Endothelial cell of umbilical vein (primary cell): ENCODE results near the gene EMD.

ENCODE experiments used
- EZH2 ChIP-seq: IDR thresholded peaks from 2 replicates; pipeline ENCODE4 v1.6.1; 2012; ENCODE audit warnings: borderline replicate concordance, low read depth, mild to moderate bottlenecking, moderate library complexity, low read length, inconsistent platforms; ENCODE audit not compliant: severe bottlenecking
- JUN ChIP-seq: IDR thresholded peaks from 2 replicates; pipeline ENCODE4 v1.6.1; 2011; ENCODE audit warnings: borderline replicate concordance, low read depth; ENCODE audit not compliant: insufficient read length, insufficient read depth
- MYC ChIP-seq: IDR thresholded peaks from one replicate; pipeline ENCODE4 v1.6.1; 2011; ENCODE audit warnings: mild to moderate bottlenecking, low read depth, low read length
- POLR2A ChIP-seq: IDR thresholded peaks from 2 replicates; pipeline ENCODE4 v1.6.1; 2012; ENCODE audit warnings: low read depth, mild to moderate bottlenecking, control low read depth, low read length
- POLR2AphosphoS5 ChIP-seq: IDR thresholded peaks from 2 replicates; pipeline ENCODE4 v1.6.1; 2012; ENCODE audit warnings: low read depth, mild to moderate bottlenecking, control low read depth, low read length, moderate library complexity; ENCODE audit not compliant: insufficient read depth
- TF ChIP-seq, protein P1 (sequence below), 2 donors: IDR thresholded peaks; 1 replicate in 1 of 2; 2 replicates in 1 of 2; pipeline ENCODE4 v1.5.1; 2011; ENCODE audit warnings: low read length in 2 of 2, mild to moderate bottlenecking in 2 of 2, moderate library complexity in 2 of 2, control low read depth in 1 of 2, inconsistent platforms in 1 of 2, low read depth in 1 of 2; ENCODE audit not compliant: insufficient read depth in 1 of 2; ENCODE audit errors: extremely low read depth in 1 of 2

DNA sequence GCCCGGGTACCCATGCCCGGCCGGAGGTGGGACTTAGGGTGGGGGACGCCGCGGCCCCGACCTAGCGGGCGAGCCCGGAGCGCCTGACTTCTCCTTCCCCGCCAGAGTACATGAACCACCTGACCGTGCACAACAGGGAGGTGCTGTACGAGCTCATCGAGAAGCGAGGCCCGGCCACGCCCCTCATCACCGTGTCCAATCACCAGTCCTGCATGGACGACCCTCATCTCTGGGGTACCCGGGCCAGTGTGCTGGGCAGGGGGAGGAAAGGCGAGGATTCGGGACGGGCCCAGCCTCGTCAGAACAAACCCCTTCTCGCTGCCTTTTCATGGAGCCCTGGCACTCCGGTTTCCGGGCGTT is 32.9 kb downstream of the EMD start:
- TF ChIP-seq EZH2 (no peak), POLR2AphosphoS5 (no peak), POLR2A (no peak), MYC (no peak), JUN (no peak)
- TF ChIP-seq, protein P1, sequence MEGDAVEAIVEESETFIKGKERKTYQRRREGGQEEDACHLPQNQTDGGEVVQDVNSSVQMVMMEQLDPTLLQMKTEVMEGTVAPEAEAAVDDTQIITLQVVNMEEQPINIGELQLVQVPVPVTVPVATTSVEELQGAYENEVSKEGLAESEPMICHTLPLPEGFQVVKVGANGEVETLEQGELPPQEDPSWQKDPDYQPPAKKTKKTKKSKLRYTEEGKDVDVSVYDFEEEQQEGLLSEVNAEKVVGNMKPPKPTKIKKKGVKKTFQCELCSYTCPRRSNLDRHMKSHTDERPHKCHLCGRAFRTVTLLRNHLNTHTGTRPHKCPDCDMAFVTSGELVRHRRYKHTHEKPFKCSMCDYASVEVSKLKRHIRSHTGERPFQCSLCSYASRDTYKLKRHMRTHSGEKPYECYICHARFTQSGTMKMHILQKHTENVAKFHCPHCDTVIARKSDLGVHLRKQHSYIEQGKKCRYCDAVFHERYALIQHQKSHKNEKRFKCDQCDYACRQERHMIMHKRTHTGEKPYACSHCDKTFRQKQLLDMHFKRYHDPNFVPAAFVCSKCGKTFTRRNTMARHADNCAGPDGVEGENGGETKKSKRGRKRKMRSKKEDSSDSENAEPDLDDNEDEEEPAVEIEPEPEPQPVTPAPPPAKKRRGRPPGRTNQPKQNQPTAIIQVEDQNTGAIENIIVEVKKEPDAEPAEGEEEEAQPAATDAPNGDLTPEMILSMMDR (IDR thresholded peaks at IDR 0.05; ENCODE audit: extremely low read depth in 1 of 2, insufficient read depth in 1 of 2, low read depth in 1 of 2, low read length in 2 of 2): no peak
